ENCODE data around the gene CDC42SE1. TPM values are rescaled to one million over a fixed set of nuclear protein-coding genes. Genes with fewer than 3 reads are reported as not detected.
"Not testable (repeated sequence)": the region's sequence is repeated elsewhere in the genome, so short reads cannot be mapped to it uniquely, and the experiment has no call there.

Gene CDC42SE1
- total RNA-seq, 4 donors from 2014 or later, result 41.1 to 58.2 (median 49.6) TPM

DNA sequence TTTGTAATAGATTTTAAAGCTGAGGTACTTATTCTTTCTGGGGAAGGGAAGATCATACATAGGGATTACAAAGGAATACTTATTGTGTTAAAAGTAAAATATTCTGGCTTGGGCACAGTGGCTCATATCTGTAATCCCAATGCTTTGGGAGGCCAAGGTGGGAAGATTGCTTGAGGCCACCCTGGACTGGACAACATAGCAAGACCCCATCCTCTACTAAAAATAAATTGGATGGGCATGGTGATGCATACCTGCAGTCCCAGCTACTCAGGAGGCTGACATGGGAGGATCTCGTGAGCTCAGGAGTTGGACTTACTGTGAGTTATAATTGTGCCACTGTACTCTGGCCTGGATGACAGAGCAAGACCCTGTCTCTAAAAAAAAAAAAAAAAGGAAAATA is 38.7 kb upstream of the CDC42SE1 start:
- peaks cover under 1 to 38% (median 7%) of the 10 kb centered on the region in 4 donors for H3K36me3 ChIP-seq
- H3K4me3 ChIP-seq, result no peak overlapping the region
- no peaks in the 10 kb centered on the region for H3K4me1 ChIP-seq
- WGBS, result 100% methylated on average over 1 of the region's 1 CpG
- TF ChIP-seq EP300 (IDR thresholded peaks at IDR 0.05) (no peak), POLR2AphosphoS5 (IDR thresholded peaks at IDR 0.05) (no peak), POLR2A (IDR thresholded peaks at IDR 0.05; ENCODE audit: low read depth) (no peak)
- TF ChIP-seq, protein P1, sequence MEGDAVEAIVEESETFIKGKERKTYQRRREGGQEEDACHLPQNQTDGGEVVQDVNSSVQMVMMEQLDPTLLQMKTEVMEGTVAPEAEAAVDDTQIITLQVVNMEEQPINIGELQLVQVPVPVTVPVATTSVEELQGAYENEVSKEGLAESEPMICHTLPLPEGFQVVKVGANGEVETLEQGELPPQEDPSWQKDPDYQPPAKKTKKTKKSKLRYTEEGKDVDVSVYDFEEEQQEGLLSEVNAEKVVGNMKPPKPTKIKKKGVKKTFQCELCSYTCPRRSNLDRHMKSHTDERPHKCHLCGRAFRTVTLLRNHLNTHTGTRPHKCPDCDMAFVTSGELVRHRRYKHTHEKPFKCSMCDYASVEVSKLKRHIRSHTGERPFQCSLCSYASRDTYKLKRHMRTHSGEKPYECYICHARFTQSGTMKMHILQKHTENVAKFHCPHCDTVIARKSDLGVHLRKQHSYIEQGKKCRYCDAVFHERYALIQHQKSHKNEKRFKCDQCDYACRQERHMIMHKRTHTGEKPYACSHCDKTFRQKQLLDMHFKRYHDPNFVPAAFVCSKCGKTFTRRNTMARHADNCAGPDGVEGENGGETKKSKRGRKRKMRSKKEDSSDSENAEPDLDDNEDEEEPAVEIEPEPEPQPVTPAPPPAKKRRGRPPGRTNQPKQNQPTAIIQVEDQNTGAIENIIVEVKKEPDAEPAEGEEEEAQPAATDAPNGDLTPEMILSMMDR (IDR thresholded peaks at IDR 0.05), result no peak
- no peak for DNase-seq (ENCODE audit: extremely low spot score)
- intact Hi-C loops (cut with DNase I), result loop anchor here (2.0 kb wide), 1 partner anchor 59 kb away; the partner anchor contains the start of gene TNFAIP8L2
- no peak overlapping the region for H3K27ac ChIP-seq (replicated peaks in 1 of 4)
- no peaks in the 10 kb centered on the region for H3K9me3 ChIP-seq
- H3K27me3 ChIP-seq, result no peaks in the 10 kb centered on the region

DNA sequence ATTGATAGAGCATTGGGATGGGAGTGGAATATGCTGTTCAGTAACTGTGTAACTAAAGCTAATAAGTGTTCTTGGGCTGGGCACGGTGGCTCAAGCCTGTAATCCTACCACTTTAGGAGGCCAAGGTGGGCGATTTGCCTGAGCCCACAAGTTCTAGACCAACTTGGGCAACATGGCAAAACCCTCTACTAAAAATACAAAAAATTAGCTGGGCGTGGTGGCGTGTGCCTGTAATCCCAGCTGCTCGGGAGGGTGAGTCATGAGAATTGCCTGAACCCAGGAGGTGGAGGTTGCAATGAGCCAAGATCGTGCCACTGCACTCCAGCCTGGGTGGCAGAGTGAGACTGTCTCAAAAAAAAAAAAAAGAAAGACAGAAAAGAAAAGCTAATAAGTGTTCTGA is 38.0 kb upstream of the CDC42SE1 start:
- 92% methylated on average over 6 of the region's 6 CpGs for WGBS

DNA sequence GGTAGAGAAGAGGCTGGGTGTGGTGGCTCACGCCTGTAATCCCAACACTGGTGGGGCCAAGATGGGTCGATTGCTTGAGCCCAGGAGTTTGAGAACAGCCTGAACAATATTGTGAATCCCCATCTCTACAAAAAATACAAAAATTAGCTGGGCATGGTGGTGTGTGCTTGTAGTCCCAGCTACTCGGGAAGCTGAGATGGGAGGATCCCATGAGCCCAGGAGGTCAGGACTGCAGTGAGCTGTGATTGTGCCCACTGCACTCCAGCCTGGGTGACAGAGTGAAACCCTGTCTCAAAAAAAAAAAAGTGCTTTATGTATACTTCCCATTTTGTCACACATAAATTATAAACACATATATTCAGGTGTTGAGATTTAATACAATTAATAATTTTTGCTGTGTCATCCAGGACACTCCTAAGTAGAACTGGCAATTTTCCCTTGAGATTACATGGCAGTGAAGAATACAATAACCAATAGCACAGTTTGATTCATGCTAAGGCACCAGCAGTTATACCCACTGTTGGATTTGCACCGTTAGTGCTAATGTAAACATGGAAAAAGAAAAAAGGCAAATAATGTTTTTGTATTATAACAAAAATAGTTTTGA is 26.6 kb upstream of the CDC42SE1 start:
- TF ChIP-seq POLR2AphosphoS5 (IDR thresholded peaks at IDR 0.05) (no peak), EP300 (IDR thresholded peaks at IDR 0.05) (no peak), POLR2A (IDR thresholded peaks at IDR 0.05; ENCODE audit: low read depth) (no peak)
- TF ChIP-seq, protein P1 (IDR thresholded peaks at IDR 0.05), result no peak
- peaks cover 0 to 5% (median 0%) of the 10 kb centered on the region in 4 donors for H3K4me1 ChIP-seq
- no peaks in the 10 kb centered on the region for H3K27me3 ChIP-seq
- intact Hi-C loops (cut with DNase I), result no loop called here
- H3K36me3 ChIP-seq, result peaks cover 0 to 11% (median 2%) of the 10 kb centered on the region in 4 donors
- no peak overlapping the region for H3K27ac ChIP-seq (replicated peaks in 1 of 4)
- 71% methylated on average over 4 of the region's 4 CpGs for WGBS
- DNase-seq (ENCODE audit: extremely low spot score), result no peak
- H3K9me3 ChIP-seq, result no peaks in the 10 kb centered on the region
- H3K4me3 ChIP-seq, result no peak overlapping the region

More for the DNA sequence above, 38.0 kb upstream of the CDC42SE1 start:
- H3K27ac ChIP-seq (replicated peaks in 1 of 4); H3K4me1 ChIP-seq; DNase-seq (ENCODE audit: extremely low spot score); intact Hi-C loops (cut with DNase I); H3K27me3 ChIP-seq; H3K4me3 ChIP-seq; H3K9me3 ChIP-seq: not testable (repeated sequence)
- peaks cover 0 to 38% (median 5%) of the 10 kb centered on the region in 4 donors for H3K36me3 ChIP-seq

DNA sequence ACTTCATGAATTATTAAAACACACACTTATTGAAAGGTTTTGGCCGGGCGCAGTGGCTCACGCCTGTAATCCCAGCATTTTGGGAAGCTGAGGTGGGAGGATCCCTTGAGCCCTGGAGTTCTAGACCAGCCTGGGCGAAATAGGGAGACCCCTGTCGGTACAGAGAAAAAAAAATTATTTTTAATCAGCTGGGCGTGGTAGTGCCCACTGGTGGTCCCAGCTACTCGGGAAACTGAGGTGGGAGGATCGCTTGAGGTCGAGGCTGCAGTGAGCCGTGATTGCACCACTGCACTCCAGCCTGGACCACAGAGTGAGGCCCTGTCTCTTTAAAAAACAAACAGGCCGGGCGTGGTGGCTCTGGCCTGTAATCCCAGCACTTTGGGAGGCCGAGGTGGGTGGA is 12.8 kb upstream of the CDC42SE1 start:
- Histone ChIP-seq H3K4me1 (peaks cover 19 to 29% (median 22%) of the 10 kb centered on the region in 4 donors), H3K9me3 (no peaks in the 10 kb centered on the region), H3K36me3 (peaks cover 0 to 17% (median 9%) of the 10 kb centered on the region in 4 donors), H3K27ac (replicated peaks in 1 of 4) (peak overlapping the region in 3 of 4 donors; percentile 95 to 100 (median 99)), H3K27me3 (no peaks in the 10 kb centered on the region), H3K4me3 (no peak overlapping the region)
- TF ChIP-seq, protein P1 (IDR thresholded peaks at IDR 0.05), result no peak
- TF ChIP-seq EP300 (IDR thresholded peaks at IDR 0.05) (no peak), POLR2A (IDR thresholded peaks at IDR 0.05; ENCODE audit: low read depth) (no peak), POLR2AphosphoS5 (IDR thresholded peaks at IDR 0.05) (no peak)
- intact Hi-C loops (cut with DNase I), result no loop called here
- WGBS, result 86% methylated on average over 13 of the region's 13 CpGs
- no peak for DNase-seq (ENCODE audit: extremely low spot score)

DNA sequence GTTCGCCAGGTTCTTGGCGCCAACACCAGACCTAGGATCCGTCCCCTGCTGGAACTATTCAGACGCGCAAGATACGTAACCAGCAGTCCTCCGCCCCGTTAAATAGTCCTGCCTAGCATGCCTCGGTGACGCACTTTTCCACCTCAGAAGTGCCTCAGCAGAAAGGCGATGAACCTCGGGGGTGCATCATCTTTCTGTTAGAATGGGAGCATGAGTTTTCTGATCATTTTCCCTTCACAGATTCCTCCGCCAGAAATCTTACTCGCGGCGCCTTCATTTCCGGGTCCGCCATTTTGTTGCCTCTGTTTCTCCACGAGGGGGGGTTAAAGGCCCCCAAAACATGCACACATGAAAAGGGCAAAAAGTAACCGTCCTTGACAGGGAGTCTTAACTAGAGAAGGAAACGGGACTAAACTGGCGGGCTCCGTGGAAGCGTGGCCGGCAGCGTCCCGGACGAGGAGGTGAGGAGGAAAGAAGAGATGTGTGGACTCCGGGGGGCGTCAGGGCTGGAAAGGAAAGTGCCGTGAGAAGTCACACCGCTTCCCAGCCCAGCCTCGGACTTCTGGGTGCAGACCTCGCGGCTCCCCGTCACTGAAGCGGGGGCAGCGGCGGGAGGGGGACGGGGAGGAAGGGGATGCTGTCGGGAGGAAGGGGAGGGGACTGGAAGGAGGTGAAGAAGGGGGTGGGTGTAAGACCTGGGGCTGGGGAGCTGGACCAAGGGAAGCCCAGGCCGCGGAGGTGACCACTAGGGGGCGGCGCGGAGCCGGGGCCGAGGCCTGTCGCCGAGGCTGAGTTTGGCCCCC is 11.3 kb upstream of the CDC42SE1 start, which contains the start of gene GABPB2:
GABPB2 (plus strand) TSS at position 288 of the 803 bp plus-strand sequence. CDS start 17,429 bp downstream, outside the sequence.
- WGBS, result 0% methylated on average over 44 of the region's 50 CpGs
- Histone ChIP-seq H3K4me3 (peak within 1 kb of the TSS; percentile 69 to 98 (median 88)), H3K27ac (replicated peaks in 1 of 4) (peak within 1 kb of the TSS; percentile 95 to 100 (median 99)), H3K36me3 (peaks cover 0 to 17% (median 7%) of the 10 kb centered on the region in 4 donors), H3K9me3 (no peaks in the 10 kb centered on the region), H3K27me3 (no peaks in the 10 kb centered on the region), H3K4me1 (peaks cover 19 to 29% (median 22%) of the 10 kb centered on the region in 4 donors)
- intact Hi-C loops (cut with DNase I), result no loop called here
- TF ChIP-seq EP300 (IDR thresholded peaks at IDR 0.05) (peak; percentile 43), POLR2AphosphoS5 (IDR thresholded peaks at IDR 0.05) (peak; percentile 89 to 91), POLR2A (IDR thresholded peaks at IDR 0.05; ENCODE audit: low read depth) (peak; percentile 49)
- TF ChIP-seq, protein P1 (IDR thresholded peaks at IDR 0.05), result peak; percentile 85 to 94 (median 89)
- peak; percentile 96 for DNase-seq (ENCODE audit: extremely low spot score)

All from esophagus muscularis mucosa (tissue), 4 donors.